SK-N-MC (cell line): Measurements from ENCODE around the gene CLIC4.

ENCODE experiments used
- EZH2 ChIP-seq: fragments of 200-600 bp; sonication (generic); IDR thresholded peaks from one replicate; pipeline ENCODE4 v1.6.1; 2017; ENCODE audit warnings: antibody characterized with exemption
- POLR2AphosphoS5 ChIP-seq: IDR thresholded peaks from 2 replicates; pipeline ENCODE4 v1.6.1; 2012; ENCODE audit warnings: mild to moderate bottlenecking, low read depth, low read length, borderline replicate concordance

DNA sequence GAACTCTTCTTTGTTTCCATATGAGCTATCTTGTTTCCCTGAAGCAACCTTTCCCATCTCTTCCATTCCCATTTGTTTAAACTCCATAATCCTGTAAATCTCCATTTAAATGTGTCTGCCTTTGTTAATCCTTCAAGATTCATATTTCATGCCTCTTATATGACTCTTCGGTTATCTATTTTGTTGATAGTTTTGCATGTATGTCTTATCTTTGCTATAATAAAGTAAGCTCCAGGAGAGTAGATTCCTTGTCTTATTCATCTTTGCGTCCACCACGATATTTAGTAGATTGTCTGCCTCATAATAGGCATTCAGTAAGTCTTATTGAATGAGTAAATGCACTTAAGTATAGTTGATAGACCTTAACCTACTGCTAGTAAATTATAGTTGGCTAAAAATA, 18.4 kb downstream of the CLIC4 start:
- TF ChIP-seq POLR2AphosphoS5 (no peak), EZH2 (no peak)
